ENCODE data around the gene OSBPL2. TPM values are rescaled to one million over a fixed set of nuclear protein-coding genes. Genes with fewer than 3 reads are reported as not detected.

Gene OSBPL2
- total RNA-seq, 1 donor from 2014 or later = 25.8 TPM

DNA sequence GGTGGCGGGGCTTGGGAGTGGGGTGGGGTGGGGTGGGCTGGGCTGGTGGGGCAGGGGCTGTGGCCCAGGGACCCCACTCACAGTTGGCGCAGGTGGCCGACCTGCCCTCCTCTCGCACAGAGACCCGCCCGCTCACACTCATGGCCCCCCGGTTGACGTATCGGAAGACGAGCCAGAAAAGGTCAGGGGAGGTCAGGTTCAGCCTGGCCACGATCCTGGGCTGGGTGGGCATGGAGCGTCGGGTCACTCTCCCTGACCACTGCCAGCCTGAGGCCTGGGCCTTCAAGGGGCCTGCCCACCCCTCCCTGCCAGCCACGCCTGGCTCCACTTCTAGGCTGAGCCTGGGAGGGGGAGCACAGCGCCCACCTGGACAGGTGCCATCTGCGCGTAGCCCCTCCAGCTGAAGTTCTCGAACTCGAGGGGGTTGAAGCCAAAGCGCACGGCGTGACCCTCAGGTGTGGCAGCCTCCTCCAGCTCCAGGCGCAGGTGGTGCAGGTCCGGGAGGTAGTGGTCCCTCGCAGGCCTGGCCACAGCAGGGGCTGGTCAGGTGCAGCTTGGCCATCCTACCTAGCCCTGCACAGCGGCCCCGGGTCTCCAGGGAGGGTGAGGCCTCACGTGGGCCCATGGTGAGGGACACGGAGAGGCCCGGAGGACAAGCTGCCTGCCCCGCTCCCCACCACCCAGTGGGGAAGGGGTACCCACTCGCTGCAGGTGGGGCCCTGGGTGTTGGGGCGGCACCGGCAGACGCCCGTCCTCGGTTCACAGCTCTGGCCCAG is 95.7 kb downstream of the OSBPL2 start:
- DNase-seq (ENCODE audit: extremely low read depth, low read depth, low spot score) = no peak

DNA sequence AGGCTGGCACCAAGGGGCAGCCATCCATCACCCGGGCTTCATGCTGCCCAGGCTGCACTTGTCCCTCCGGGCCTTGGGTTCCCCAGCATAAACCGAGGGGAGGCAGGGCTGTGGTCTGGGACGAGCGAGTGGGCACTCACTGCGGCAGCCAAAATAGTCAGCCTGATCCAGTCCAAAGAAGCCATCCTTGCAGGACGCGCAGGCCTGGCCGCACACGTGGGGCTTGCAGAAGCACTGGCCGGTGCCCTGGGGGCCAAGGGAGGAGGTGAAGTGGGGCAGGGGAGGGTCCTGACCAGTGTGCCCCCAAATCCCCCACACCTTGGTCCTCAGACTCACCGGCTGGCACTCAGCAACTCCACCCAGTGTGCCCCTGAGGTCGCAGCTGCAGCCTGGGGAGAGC is 96.6 kb downstream of the OSBPL2 start:
- DNase-seq (ENCODE audit: extremely low read depth, low read depth, low spot score) = no peak

DNA sequence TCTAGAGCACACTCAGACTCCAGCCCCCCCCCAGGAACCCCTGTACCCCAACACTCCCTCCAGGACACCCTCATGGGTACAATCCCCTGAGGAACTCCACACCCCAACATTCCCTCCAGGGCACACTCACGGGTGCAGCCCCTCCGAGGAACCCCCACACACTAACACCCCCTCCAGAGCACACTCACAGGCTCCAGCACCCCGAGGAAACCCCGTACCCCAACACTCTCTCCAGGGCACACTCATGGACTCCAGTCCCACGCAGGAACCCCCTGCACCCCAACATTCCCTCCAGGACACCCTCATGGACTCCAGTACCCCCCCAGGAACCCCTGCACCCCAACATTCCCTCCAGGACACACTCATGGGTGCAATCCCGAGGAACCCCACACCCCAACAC is 97.2 kb downstream of the OSBPL2 start:
- no peak for DNase-seq (ENCODE audit: extremely low read depth, low read depth, low spot score)

DNA sequence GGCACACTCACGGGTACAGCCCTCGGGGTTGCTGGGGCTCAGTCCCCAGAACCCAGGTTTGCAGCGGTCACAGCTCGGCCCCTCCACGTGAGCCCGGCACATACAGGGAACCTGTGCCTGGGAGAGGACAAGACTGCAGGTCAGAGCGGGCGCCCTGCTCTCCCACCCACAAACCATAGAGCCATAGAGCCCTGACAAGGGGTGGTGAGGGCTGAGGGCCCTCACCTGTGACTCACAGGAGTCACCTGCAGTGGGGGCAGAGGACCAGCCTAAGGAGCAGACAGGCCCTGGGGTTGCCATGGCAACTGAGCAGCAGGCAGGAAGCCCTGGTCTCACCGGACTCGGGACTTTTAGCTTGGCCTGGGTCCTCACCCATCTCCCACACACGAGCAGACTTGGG is 98.0 kb downstream of the OSBPL2 start:
- DNase-seq (ENCODE audit: extremely low read depth, low read depth, low spot score) = no peak

DNA sequence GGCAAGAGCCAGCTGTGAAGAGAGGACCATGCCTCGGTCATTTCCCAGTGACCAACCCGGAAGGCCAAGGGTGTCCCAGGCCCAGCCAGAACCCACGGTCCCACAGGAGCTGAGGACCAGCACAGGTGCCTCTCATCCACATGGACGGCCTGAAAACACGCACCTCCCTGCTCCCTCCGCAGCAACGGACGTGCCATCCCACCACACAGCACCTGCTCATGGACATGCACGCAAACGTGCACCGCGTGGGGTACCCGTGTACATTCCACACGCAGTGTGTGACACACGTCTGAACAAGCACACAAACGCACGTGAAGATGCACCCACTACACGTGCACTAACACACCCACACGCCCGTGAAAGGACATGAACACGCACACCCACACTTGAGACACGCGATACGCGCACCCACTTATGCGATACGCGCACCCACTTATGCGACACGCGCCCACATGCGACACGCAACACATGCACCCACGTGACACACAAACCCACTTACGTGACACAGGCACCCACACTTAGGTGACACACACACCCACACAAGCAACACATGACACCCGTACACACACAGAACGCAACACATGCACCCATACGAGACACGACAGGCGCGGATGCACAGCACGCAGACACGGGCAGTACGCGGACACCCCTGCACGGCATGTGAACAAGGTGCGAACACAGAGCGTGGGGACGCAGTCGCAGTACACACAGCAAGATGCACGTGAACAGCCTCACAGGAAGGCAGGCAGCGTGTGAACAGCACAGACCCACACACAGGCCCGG is 98.6 kb downstream of the OSBPL2 start:
- DNase-seq (ENCODE audit: extremely low read depth, low read depth, low spot score) = no peak

DNA sequence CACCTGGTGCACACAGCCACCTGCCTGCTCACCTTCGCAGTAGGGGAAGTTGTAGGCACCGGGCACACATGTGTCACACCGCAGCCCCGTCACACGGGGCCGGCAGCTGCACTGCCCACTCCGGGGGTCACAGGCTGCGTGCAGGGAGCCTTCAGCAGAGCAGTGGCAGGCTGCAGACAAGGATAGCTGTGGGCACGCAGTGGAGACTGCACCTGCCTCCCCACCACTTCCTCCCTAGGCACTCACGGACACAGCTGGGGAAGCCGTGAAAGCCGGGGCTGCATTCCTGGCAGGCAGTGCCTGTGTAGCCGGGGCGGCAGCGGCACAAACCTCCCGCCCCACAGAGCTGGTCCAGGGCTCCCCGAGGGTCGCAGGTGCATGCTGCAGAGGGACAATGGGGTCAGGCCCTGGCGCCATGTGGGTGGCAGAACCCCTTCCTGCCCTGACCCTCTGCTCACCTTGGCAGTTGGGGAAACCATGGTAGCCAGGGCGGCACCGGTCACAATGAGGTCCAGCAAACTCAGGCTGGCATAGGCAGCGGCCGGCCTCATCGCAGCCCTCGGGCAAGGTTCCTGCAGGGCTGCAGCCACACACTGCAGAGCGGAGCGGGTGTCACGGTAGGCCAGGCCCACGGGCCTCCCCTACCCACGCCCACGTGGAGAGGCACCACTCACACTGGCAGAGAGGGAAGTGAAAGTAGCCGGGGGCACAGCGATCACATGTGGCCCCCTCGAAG is 99.4 kb downstream of the OSBPL2 start:
- DNase-seq (ENCODE audit: extremely low read depth, low read depth, low spot score) = no peak

DNA sequence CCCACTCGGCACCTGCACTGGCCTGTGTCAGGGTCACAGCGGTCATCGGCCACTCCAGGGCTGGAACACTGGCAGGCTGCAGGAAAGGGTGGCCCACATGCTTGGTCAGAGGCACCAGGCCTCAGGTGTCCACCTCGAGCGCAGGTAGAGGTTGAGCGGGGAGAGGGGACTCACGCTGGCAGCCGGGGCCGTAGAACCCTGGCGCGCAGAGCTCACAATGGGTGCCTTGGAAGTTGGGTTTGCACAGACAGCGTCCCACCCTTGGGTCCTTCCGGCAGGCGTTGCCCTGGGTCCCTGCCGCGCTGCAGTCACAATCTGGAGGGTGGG is 99.9 kb downstream of the OSBPL2 start:
- DNase-seq (ENCODE audit: extremely low read depth, low read depth, low spot score) = no peak

DNA sequence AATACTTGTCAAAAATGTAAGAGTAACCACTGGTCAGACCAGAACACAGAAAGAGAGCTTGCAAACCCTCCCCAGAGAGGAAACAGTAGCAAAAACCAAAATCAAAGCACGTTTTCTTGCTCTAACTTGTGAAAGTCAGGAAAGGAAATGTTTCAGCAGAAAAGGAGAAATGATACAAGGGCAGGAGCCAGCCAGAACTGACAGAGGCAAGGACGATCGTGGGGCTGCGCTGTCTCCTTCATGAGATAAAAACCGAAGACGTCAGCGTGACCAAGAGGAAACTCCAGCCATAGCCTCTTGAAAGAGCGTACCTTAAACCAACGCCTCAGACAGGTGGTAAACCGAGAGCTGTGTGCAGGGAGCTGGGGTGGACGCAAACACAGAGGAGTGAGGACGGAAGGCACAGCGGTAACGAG is 101.3 kb downstream of the OSBPL2 start:
- DNase-seq (ENCODE audit: extremely low read depth, low read depth, low spot score) = no peak

DNA sequence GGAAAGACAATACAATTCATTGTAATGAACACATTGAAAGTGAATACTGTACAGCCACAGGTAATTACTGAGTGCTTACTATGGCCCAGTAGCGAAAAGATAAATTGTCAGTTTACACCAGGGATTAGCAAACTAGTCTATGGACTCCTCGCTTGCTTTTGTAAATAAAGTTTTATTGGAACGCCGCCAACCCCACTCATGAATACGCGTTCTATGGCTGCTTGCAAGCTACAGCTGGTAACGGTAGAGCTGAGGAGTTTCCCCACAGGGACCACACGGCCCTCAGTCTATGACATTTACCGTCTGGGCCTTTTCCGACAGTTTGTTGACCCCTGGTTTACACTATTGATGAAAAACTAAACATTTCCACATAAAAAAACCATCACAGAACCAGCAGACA is 104.6 kb downstream of the OSBPL2 start:
- DNase-seq (ENCODE audit: extremely low read depth, low read depth, low spot score) = no peak

DNA sequence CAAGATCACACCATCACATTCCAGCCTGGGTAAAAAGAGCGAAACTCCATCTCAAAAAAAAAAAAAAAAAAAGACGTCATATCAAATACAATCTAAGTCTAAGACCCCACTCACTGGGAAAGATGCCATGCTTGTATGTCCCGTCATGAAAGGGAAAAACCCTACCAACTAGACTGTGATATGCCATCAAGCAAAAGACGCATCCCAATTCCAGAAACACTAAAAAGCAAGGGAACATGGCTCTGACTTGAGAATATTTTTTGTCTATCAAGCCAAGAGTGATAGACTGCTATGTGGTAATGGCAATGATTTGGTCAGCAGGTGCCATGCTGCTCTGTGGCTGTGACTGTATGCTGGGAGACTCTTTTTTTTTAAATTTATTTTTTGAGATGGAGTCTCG is 105.8 kb downstream of the OSBPL2 start:
- DNase-seq (ENCODE audit: extremely low read depth, low read depth, low spot score) = no peak

DNA sequence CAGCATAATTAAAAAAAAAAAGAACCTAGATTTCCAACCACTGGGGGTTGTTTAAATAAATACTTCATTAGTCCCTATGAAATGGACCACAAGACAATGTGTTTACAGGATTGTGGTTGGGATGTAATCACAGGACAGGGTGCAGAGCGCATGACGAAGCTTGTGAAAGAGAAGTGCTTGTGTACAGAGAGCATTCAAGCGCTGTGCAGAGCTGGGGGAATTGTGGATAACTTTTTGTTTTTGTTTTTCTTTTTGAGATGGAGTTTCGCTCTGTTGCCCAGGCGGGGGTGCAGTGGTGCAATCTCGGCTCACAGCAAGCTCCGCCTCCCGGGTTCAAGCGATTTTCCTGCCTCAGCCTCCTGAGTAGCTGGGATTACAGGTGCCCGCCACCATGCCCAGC is 106.5 kb downstream of the OSBPL2 start:
- no peak for DNase-seq (ENCODE audit: extremely low read depth, low read depth, low spot score)

Other genes starting within 250 kb of the OSBPL2 start
- 13.3 and 21.2 TPM in 2 replicates for gene TAF4, start 172.6 kb upstream of the OSBPL2 start, total RNA-seq
- 23.1 and 25.0 TPM in 2 replicates for gene LSM14B, start 116.0 kb upstream of the OSBPL2 start, total RNA-seq
- 422 and 425 TPM in 2 replicates for gene PSMA7, start 95.1 kb upstream of the OSBPL2 start, total RNA-seq
- 16.1 and 17.1 TPM in 2 replicates for gene SS18L1, start 94.8 kb upstream of the OSBPL2 start, total RNA-seq
- 17.8 and 26.4 TPM in 2 replicates for gene MTG2, start 55.5 kb upstream of the OSBPL2 start, total RNA-seq
- gene HRH3, start 18.2 kb upstream of the OSBPL2 start, total RNA-seq = not detected in 2 replicates
- 197 and 227 TPM in 2 replicates for gene ADRM1, start 64.5 kb downstream of the OSBPL2 start, total RNA-seq
- 283 and 453 TPM in 2 replicates for gene LAMA5, start 128.8 kb downstream of the OSBPL2 start, total RNA-seq
- 1,159 and 2,475 TPM in 2 replicates for gene RPS21, start 148.6 kb downstream of the OSBPL2 start, total RNA-seq
- gene CABLES2, start 168.8 kb downstream of the OSBPL2 start, total RNA-seq = 7.8 and 9.6 TPM in 2 replicates
- gene RBBP8NL, start 189.0 kb downstream of the OSBPL2 start, total RNA-seq = not detected in 2 replicates
- gene GATA5, start 237.5 kb downstream of the OSBPL2 start, total RNA-seq = not detected in 2 replicates

Data from glomerular endothelial cell (primary cell).